ENCODE measurements around the gene CEP112.

The CEP112 gene

GRCh38 chr17:65628644-65629036, 563.3 kb downstream of the CEP112 start:
- no peak for FAIRE-seq

GRCh38 chr17:65627891-65628643, 563.9 kb downstream of the CEP112 start:
- no peak for FAIRE-seq

- no peak for FAIRE-seq
Observed at GRCh38 chr17:65627108-65627507, 564.8 kb downstream of the CEP112 start.

- FAIRE-seq, result no peak
Observed at GRCh38 chr17:65626451-65626850, 565.5 kb downstream of the CEP112 start.

- FAIRE-seq, result no peak
Observed at GRCh38 chr17:65618516-65618915, 573.4 kb downstream of the CEP112 start.

GRCh38 chr17:65617496-65617895, 574.4 kb downstream of the CEP112 start:
- FAIRE-seq, result no peak

GRCh38 chr17:65609749-65610148, 582.2 kb downstream of the CEP112 start:
- no peak for FAIRE-seq

- FAIRE-seq, result no peak
Observed at GRCh38 chr17:65609286-65609685, 582.6 kb downstream of the CEP112 start.

- FAIRE-seq, result no peak
Observed at GRCh38 chr17:65604070-65604469, 587.9 kb downstream of the CEP112 start.

- FAIRE-seq, result no peak
Observed at GRCh38 chr17:65601881-65602280, 590.1 kb downstream of the CEP112 start.

- no peak for FAIRE-seq
Observed at GRCh38 chr17:65601145-65601544, 590.8 kb downstream of the CEP112 start.

GRCh38 chr17:65600518-65600917, 591.4 kb downstream of the CEP112 start:
- FAIRE-seq, result no peak

GRCh38 chr17:65599650-65600049, 592.3 kb downstream of the CEP112 start:
- FAIRE-seq, result no peak

- no peak for FAIRE-seq
Observed at GRCh38 chr17:65598746-65599145, 593.2 kb downstream of the CEP112 start.

- no peak for FAIRE-seq
Observed at GRCh38 chr17:65595071-65595656, 596.8 kb downstream of the CEP112 start.

- FAIRE-seq, result no peak
Observed at GRCh38 chr17:65593855-65594845, 597.8 kb downstream of the CEP112 start.

GRCh38 chr17:65593092-65593854, 598.7 kb downstream of the CEP112 start:
- FAIRE-seq, result no peak

- no peak for FAIRE-seq
Observed at GRCh38 chr17:65592125-65592965, 599.6 kb downstream of the CEP112 start.

- FAIRE-seq, result no peak
Observed at GRCh38 chr17:65589321-65589720, 602.6 kb downstream of the CEP112 start.

GRCh38 chr17:65588181-65588808, 603.6 kb downstream of the CEP112 start:
- no peak for FAIRE-seq

GRCh38 chr17:65587534-65588180, 604.3 kb downstream of the CEP112 start:
- no peak for FAIRE-seq
